PC-9 (cell line): ENCODE data around the gene PRAMEF18. TPM values are rescaled to one million over a fixed set of nuclear protein-coding genes. Genes with fewer than 3 reads are reported as not detected.
"Not testable (repeated sequence)": the region's sequence is repeated elsewhere in the genome, so short reads cannot be mapped to it uniquely, and the experiment has no call there.

Experiments used
- BruUV-seq: library from RNA; stranded (reverse); fragments of 400-500 nt; replicated peaks from 2 replicates; lab custom pipeline; 2021; lab: Mats Ljungman, UMichigan
- CTCF ChIA-PET: fragments of 300-600 bp; sonication (Branson Sonifier 250); formaldehyde crosslinking; loops from one replicate; lab custom pipeline; 2022; ENCODE audit warnings: antibody characterized with exemption; lab: Charles Lee
- POLR2A ChIA-PET: fragments of 300-600 bp; sonication (Branson Sonifier 250); formaldehyde crosslinking; loops from one replicate; lab custom pipeline; 2022; ENCODE audit warnings: antibody characterized with exemption; ENCODE audit not compliant: unreplicated experiment; lab: Charles Lee
- DNase-seq, 2 experiments: peaks; one replicate each; pipeline versions ENCODE4 v3.0.0 to v3.0.0-alpha.2; 2015 to 2022; ENCODE audit warnings: mixed read lengths in 1 of 2
- H2AFZ ChIP-seq: fragments of 200-600 bp; sonication (generic); 2 replicates; pipeline ENCODE4 v1.8.1; 2017; ENCODE audit warnings: antibody characterized with exemption
- H3F3A ChIP-seq: fragments of 200-600 bp; sonication (generic); 2 replicates; pipeline ENCODE4 v1.8.1; 2017; ENCODE audit warnings: antibody characterized with exemption, mild to moderate bottlenecking, low read depth; ENCODE audit not compliant: insufficient read depth
- H3K27ac ChIP-seq: fragments of 200-600 bp; sonication (generic); 2 replicates; pipeline ENCODE4 v1.6.1; 2016; ENCODE audit warnings: mixed run types
- H3K27me3 ChIP-seq: fragments of 200-600 bp; sonication (generic); 2 replicates; pipeline ENCODE4 v1.6.1; 2016; ENCODE audit warnings: low read depth, mixed run types; ENCODE audit not compliant: insufficient read depth
- H3K36me3 ChIP-seq: fragments of 200-600 bp; sonication (generic); 2 replicates; pipeline ENCODE4 v1.6.1; 2016; ENCODE audit warnings: low read depth, mixed run types
- H3K4me1 ChIP-seq: fragments of 200-600 bp; sonication (generic); replicated peaks from 2 replicates; pipeline ENCODE4 v1.6.1; 2016; ENCODE audit warnings: mixed run types; ENCODE audit not compliant: insufficient read depth
- H3K4me2 ChIP-seq: fragments of 200-600 bp; sonication (generic); 2 replicates; pipeline ENCODE4 v1.6.1; 2017; ENCODE audit warnings: mixed run types
- H3K4me3 ChIP-seq: fragments of 200-600 bp; sonication (generic); 2 replicates; pipeline ENCODE4 v1.6.1; 2016; ENCODE audit warnings: mixed run types
- H3K79me2 ChIP-seq: fragments of 200-600 bp; sonication (generic); 2 replicates; pipeline ENCODE4 v1.6.1; 2017; ENCODE audit warnings: low read depth, mixed run types
- H3K9me2 ChIP-seq: fragments of 200-600 bp; sonication (generic); 2 replicates; pipeline ENCODE4 v1.8.1; 2017; ENCODE audit warnings: mild to moderate bottlenecking; ENCODE audit not compliant: insufficient read depth
- H3K9me3 ChIP-seq: fragments of 200-600 bp; sonication (generic); 2 replicates; pipeline ENCODE4 v1.8.1; 2016; ENCODE audit warnings: low read depth; ENCODE audit not compliant: insufficient read depth
- H4K20me1 ChIP-seq: fragments of 200-600 bp; sonication (generic); 2 replicates; pipeline ENCODE4 v1.8.1; 2017; ENCODE audit not compliant: insufficient read depth
- intact Hi-C: fragments of 100-400 bp; cut with micrococcal nuclease; formaldehyde crosslinking; loops from one replicate; pipeline ENCODE4 v1.10.0; 2022; ENCODE audit not compliant: unreplicated experiment
- total RNA-seq: library from RNA; stranded (reverse); gene quantifications from 2 replicates; pipeline ENCODE4 v1.2.3, GENCODE V29; 2021

PRAMEF18 gene
- total RNA-seq, 1 experiment from 2014 or later, result not detected

DNA sequence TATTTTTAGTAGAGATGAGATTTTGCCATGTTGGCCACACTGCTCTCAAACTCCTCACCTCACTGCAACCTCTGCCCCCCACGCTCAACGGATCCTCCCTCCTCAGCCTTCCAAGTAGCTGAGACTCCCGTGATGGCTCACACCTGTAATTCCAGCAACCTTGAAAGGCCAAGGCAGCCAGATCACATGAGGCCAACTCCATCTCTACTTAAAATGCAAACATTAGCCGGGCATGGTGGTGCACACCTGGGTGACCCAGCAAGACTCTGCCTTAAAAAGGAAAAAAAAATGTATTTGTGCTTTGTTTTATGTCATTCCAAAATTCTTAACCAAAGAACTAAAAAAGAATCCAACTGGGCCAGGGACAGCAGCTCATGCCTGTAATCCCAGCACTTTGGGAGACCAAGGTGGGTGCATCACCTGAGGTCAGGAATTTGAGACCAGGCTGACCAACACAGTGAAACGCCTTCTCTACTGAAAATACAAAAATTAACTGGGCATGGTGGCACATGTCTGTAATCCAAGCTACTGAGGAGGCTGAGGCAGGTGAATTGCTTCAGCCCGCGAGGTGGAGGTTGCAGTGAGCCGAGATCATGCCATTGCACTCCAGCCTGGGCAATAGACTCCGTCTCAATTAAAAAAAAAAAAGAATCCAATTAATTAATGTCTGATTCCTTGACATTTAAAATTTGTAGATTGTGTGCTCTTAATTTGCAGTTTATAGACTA lies 17.7 kb upstream of the PRAMEF18 start:
- CTCF ChIA-PET, BruUV-seq, DNase-seq: not testable (repeated sequence)

GRCh38 chr1:13239633-13240032 lies 13.7 kb upstream of the PRAMEF18 start:
- CTCF ChIA-PET, intact Hi-C loops, H3K27ac ChIP-seq, H3K36me3 ChIP-seq, POLR2A ChIA-PET, H3K4me1 ChIP-seq, H3K4me3 ChIP-seq, BruUV-seq, H3K27me3 ChIP-seq, H4K20me1 ChIP-seq, H3K4me2 ChIP-seq, H2AFZ ChIP-seq, H3K9me3 ChIP-seq, DNase-seq, H3K79me2 ChIP-seq, H3F3A ChIP-seq, H3K9me2 ChIP-seq: not testable (repeated sequence)

More for the DNA sequence above, 17.7 kb upstream of the PRAMEF18 start:
- H3K9me3 ChIP-seq, H2AFZ ChIP-seq, H3K4me2 ChIP-seq, H3K79me2 ChIP-seq, H4K20me1 ChIP-seq, H3K27me3 ChIP-seq, H3K4me1 ChIP-seq, POLR2A ChIA-PET, H3K4me3 ChIP-seq, intact Hi-C loops, H3K9me2 ChIP-seq, H3K27ac ChIP-seq, H3F3A ChIP-seq, H3K36me3 ChIP-seq: not testable (repeated sequence)

- H3K36me3 ChIP-seq, H3K27me3 ChIP-seq, BruUV-seq, H3K79me2 ChIP-seq, DNase-seq, CTCF ChIA-PET, H2AFZ ChIP-seq, H4K20me1 ChIP-seq, H3K27ac ChIP-seq, H3F3A ChIP-seq, H3K9me2 ChIP-seq, H3K4me1 ChIP-seq, H3K4me3 ChIP-seq, intact Hi-C loops, H3K4me2 ChIP-seq, POLR2A ChIA-PET, H3K9me3 ChIP-seq: not testable (repeated sequence)
Observed at GRCh38 chr1:13237572-13237971, 11.6 kb upstream of the PRAMEF18 start.

DNA sequence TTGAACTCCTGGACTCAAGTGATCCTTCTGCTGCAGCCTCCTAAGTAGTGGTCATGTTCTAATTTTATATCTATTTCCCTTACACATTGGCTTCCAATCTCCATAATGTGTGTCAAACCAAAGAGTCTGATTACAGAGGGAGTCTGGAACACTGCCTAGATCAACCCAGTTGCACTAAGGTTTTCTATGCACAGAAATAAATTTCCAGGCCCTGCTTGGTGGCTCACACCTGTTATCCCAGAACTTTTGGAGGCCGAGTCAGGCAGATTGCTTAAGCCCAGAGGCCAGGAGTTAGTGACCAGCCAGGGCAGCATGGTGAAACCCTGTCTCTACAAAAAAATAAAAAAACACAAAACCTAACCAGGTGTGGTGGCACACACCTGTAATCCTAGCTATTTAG lies 8.1 kb upstream of the PRAMEF18 start:
- POLR2A ChIA-PET, result not testable (repeated sequence)

DNA sequence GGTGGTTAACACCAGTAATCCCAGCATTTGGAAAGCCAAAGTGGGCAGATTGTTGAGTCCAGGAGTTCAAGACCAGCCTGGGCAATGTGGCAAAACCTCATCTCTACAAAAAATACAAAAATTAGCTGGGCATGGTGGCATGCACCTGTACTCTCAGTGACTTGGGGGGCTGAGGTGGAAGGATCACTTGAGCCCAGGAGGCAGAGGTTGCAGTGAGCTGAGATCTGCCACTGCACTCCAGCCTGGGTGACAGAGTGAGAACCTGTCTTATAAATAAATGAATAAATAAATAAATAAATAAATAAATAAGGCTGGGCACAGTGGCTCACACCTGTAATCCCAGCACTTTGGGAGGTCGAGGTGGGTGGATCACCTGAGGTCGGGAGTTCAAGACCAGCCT lies 6.1 kb upstream of the PRAMEF18 start:
- CTCF ChIA-PET, H4K20me1 ChIP-seq, H3K79me2 ChIP-seq, H3K4me2 ChIP-seq, H2AFZ ChIP-seq, H3K36me3 ChIP-seq, BruUV-seq, intact Hi-C loops, POLR2A ChIA-PET, H3K9me3 ChIP-seq, H3F3A ChIP-seq, DNase-seq, H3K4me3 ChIP-seq, H3K27me3 ChIP-seq, H3K9me2 ChIP-seq, H3K27ac ChIP-seq, H3K4me1 ChIP-seq: not testable (repeated sequence)

More for the DNA sequence above, 8.1 kb upstream of the PRAMEF18 start:
- DNase-seq, intact Hi-C loops, CTCF ChIA-PET, H3K9me3 ChIP-seq, H4K20me1 ChIP-seq, H3K4me2 ChIP-seq, H2AFZ ChIP-seq, H3K79me2 ChIP-seq, H3K27me3 ChIP-seq, H3K9me2 ChIP-seq, BruUV-seq, H3K4me1 ChIP-seq, H3K36me3 ChIP-seq, H3K27ac ChIP-seq, H3F3A ChIP-seq, H3K4me3 ChIP-seq: not testable (repeated sequence)

GRCh38 chr1:13231061-13231750 lies 5.3 kb upstream of the PRAMEF18 start:
- H3K27ac ChIP-seq, H3K79me2 ChIP-seq, BruUV-seq, H3K27me3 ChIP-seq, H3K4me2 ChIP-seq, H3K9me2 ChIP-seq, POLR2A ChIA-PET, H3K9me3 ChIP-seq, DNase-seq, H3K36me3 ChIP-seq, CTCF ChIA-PET, intact Hi-C loops, H3K4me1 ChIP-seq, H2AFZ ChIP-seq, H3F3A ChIP-seq, H3K4me3 ChIP-seq, H4K20me1 ChIP-seq: not testable (repeated sequence)

DNA sequence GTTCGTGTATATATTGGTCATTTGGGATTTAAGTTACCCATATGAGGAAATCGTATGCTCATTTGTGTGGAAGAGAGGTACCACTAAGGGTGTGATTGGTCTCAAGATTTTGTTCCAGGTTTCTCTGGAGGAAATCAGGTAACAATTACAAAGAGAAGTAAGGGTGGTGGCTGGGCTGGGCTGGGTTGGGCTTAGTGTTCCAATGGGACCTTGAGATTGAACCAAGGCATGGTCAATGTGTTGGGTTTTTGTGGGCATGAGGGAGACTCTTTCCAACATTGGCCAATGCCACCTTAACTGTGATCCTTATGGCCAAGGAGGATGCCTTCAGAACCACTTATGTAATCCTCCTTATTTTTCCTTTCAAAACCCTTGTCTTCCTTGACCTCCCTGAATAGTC lies 4.6 kb upstream of the PRAMEF18 start:
- not testable (repeated sequence) for H3K9me3 ChIP-seq, DNase-seq, BruUV-seq

More for the DNA sequence above, 4.6 kb upstream of the PRAMEF18 start:
- H2AFZ ChIP-seq, H3K27me3 ChIP-seq, H3K4me2 ChIP-seq, CTCF ChIA-PET, H4K20me1 ChIP-seq, intact Hi-C loops, POLR2A ChIA-PET, H3K9me2 ChIP-seq, H3K79me2 ChIP-seq, H3K36me3 ChIP-seq, H3K27ac ChIP-seq, H3K4me3 ChIP-seq, H3K4me1 ChIP-seq, H3F3A ChIP-seq: not testable (repeated sequence)
